Right lobe of liver (tissue), 6 donors: Measurements from ENCODE around the gene CCDC80. TPM values are rescaled to one million over a fixed set of nuclear protein-coding genes. Genes with fewer than 3 reads are reported as not detected.

ENCODE experiments used
- ATAC-seq, 4 donors: fragments of 200-7000 bp; cut with Tn5 transposase; one replicate each; pipeline ENCODE4 v1.9.1; 2020; ENCODE audit warnings: mild to moderate bottlenecking in 4 of 4, moderate library complexity in 4 of 4
- DNase-seq, 3 donors: peaks; one replicate each; pipeline ENCODE4 v3.0.0-alpha.2; 2020
- H3K27ac ChIP-seq, 3 donors: fragments of 200-600 bp; one replicate each; pipeline ENCODE4 v1.8.0; 2022
- H3K27me3 ChIP-seq, 2 donors: fragments of 200-600 bp; one replicate each; pipeline ENCODE4 v1.8.0; 2022
- H3K36me3 ChIP-seq, 4 donors: fragments of 200-600 bp; sonication (generic) in 1 of 4; one replicate each; pipeline versions ENCODE4 v1.5.1 to v1.8.0; 2017 to 2022; ENCODE audit warnings: control low read depth in 1 of 4
- H3K4me1 ChIP-seq, 4 donors: fragments of 200-600 bp; sonication (generic) in 1 of 4; one replicate each; pipeline versions ENCODE4 v1.5.1 to v1.8.0; 2017 to 2022; ENCODE audit warnings: control low read depth in 1 of 4
- H3K4me3 ChIP-seq, 3 donors: fragments of 200-600 bp; one replicate each; pipeline ENCODE4 v1.8.0; 2022
- H3K9me3 ChIP-seq, 4 donors: fragments of 200-600 bp; sonication (generic) in 1 of 4; one replicate each; pipeline versions ENCODE4 v1.5.1 to v1.8.0; 2017 to 2022; ENCODE audit warnings: control low read depth in 1 of 4
- POLR2A ChIP-seq: fragments of 450-650 bp; IDR thresholded peaks from one replicate; pipeline ENCODE4 v1.6.1; 2017; ENCODE audit warnings: antibody characterized with exemption, mild to moderate bottlenecking
- WGBS: methylation state at CpG from one replicate; pipeline ENCODE4 v1.1.6; 2018; ENCODE audit warnings: low coverage, low lambda C conversion rate; ENCODE audit not compliant: insufficient coverage; ENCODE audit errors: missing lambda C conversion rate; 5-methylcytosine and 5-hydroxymethylcytosine counted together
- intact Hi-C, 2 donors: fragments of 100-400 bp; cut with DNase I; formaldehyde crosslinking; loops; one replicate each; pipeline versions ENCODE4 v1.11.2 to v1.14.1; 2022
- total RNA-seq, 6 experiments: library from RNA; depleted of rRNA in 2 of 6; stranded (reverse); fragments of >200 nt in 2 of 6; fragmentation: NEBNext Ultra II Directional in 3 of 6; extraction: Animal tissue kit (Norgen Biotek cat#: 25700) in 3 of 6; gene quantifications; one replicate each; pipeline versions ENCODE4 v1.1.0 to v1.2.4, GENCODE V29; 2016 to 2023
- TF ChIP-seq, protein P1 (sequence below), 4 donors: fragments of 200-600 bp in 3 of 4; fragments of 450-650 bp in 1 of 4; IDR thresholded peaks; one replicate each; pipeline versions ENCODE4 v1.5.1 to v1.8.0; 2016 to 2022; ENCODE audit warnings: antibody characterized with exemption in 4 of 4, mild to moderate bottlenecking in 2 of 4
- donor health status: DM: no; HTN: yes; CAD: no.
- donor health status: DM: no; HTN: no; CAD: no.
- donor health status: DM: no; HTN: no; CAD: no.
- donor health status: DM: no; HTN: yes; CAD: no.
- donor health status: DM: no; HTN: yes; CAD: no.

CCDC80 gene
- total RNA-seq, 6 experiments from 2014 or later, result 0.55 to 5.8 (median 1.3) TPM

DNA sequence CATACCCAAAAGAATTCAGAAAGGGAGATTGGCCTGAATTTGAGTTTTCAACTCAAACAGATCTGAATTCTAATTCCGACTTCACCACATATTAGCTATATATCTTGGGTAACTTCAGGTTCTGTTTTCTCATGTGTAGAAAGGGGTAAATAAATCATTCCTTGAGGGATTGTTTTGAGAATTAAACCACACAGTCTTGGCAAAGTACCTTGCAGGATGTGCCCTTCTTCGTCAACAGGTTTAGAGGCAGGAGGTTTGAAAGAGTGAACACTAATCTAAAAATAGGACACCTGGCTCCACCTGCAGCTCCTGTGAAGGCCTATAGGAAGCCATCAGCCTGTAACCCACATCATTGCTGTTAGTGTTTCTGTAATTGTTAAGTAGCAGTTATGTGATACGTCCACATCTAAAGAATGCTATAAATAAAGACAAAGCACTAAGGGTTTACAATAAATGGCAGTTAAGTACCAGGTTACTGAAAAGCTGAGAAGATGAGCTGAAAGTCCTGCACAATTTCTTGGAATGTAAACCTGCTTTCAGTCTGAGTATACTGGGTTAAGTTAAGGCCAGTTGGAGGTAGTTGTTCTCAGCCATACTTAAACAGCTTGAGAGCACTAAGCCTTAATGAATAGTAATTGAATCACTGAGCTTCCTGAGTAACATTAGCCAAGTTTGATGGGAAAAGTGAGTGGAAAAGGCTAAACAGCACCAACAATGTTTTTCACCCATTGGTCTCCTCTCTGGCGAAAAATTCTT is 6.0 kb downstream of the CCDC80 start:
- no peak for DNase-seq
- 72% methylated on average over 4 of the region's 4 CpGs for WGBS

DNA sequence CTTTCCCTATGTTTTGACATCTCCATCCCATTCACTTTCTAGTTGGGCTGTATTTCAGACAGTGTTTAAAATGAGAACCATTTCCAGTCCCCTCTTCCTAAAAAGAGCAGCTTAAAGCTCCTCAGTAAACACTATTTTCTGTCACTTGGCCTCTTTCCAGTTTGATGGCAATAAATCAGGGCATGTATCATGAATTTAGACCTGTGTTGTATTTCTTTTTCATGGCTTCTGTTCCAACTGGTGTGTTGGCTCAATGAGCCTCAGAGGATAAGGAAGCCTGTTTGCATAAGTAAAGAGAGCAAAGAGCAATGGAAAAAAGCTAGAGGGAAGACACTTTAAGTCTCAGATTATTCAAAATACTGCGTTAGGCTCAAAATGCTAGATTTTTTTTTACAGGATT is 7.2 kb downstream of the CCDC80 start:
- Histone ChIP-seq H3K27ac (no peak overlapping the region), H3K4me1 (no peaks in the 10 kb centered on the region)

More for the DNA sequence above, 6.0 kb downstream of the CCDC80 start:
- Histone ChIP-seq H3K4me1 (no peaks in the 10 kb centered on the region), H3K27me3 (no peaks in the 10 kb centered on the region), H3K36me3 (no peaks in the 10 kb centered on the region), H3K4me3 (no peak overlapping the region), H3K27ac (no peak overlapping the region), H3K9me3 (no peaks in the 10 kb centered on the region)
- intact Hi-C loops, result no loop called here
- TF ChIP-seq, protein P1, sequence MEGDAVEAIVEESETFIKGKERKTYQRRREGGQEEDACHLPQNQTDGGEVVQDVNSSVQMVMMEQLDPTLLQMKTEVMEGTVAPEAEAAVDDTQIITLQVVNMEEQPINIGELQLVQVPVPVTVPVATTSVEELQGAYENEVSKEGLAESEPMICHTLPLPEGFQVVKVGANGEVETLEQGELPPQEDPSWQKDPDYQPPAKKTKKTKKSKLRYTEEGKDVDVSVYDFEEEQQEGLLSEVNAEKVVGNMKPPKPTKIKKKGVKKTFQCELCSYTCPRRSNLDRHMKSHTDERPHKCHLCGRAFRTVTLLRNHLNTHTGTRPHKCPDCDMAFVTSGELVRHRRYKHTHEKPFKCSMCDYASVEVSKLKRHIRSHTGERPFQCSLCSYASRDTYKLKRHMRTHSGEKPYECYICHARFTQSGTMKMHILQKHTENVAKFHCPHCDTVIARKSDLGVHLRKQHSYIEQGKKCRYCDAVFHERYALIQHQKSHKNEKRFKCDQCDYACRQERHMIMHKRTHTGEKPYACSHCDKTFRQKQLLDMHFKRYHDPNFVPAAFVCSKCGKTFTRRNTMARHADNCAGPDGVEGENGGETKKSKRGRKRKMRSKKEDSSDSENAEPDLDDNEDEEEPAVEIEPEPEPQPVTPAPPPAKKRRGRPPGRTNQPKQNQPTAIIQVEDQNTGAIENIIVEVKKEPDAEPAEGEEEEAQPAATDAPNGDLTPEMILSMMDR (IDR thresholded peaks at IDR 0.05), result no peak
- no peak for TF ChIP-seq POLR2A
- ATAC-seq, result no peak

DNA sequence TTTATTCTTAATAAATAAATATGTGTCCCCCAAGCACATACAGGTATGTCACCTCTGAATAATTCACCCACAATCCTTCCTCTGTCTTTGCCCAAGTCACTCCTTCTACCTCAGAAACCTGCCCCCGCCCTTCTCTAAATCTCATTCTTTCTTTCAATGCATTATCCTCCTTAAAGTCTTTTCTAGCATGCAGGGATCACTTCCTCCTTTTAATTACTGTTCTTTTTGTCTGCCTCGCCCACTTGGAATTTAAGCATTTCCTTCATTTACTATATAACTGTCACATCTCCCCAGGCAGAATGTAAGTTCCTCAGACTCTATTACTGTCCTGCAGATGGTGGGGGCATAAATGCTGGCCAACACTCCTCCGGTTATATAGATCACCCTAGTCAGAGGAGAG is 7.8 kb downstream of the CCDC80 start:
- Histone ChIP-seq H3K4me1 (no peaks in the 10 kb centered on the region), H3K9me3 (no peaks in the 10 kb centered on the region), H3K27me3 (no peaks in the 10 kb centered on the region), H3K4me3 (no peak overlapping the region), H3K36me3 (no peaks in the 10 kb centered on the region), H3K27ac (no peak overlapping the region)
- DNase-seq (no peak), ATAC-seq (no peak)
- TF ChIP-seq, protein P1 (IDR thresholded peaks at IDR 0.05), result no peak
- no peak for TF ChIP-seq POLR2A
- intact Hi-C loops, result no loop called here
- WGBS, result 47% methylated on average over 3 of the region's 3 CpGs

More for the DNA sequence above, 7.2 kb downstream of the CCDC80 start:
- Histone ChIP-seq H3K27me3 (no peaks in the 10 kb centered on the region), H3K36me3 (no peaks in the 10 kb centered on the region), H3K4me3 (no peak overlapping the region), H3K9me3 (no peaks in the 10 kb centered on the region)
- ATAC-seq (no peak), DNase-seq (no peak)
- intact Hi-C loops, result no loop called here
- WGBS, result 48% methylated on average over 1 of the region's 1 CpG
- TF ChIP-seq POLR2A, result no peak
- TF ChIP-seq, protein P1 (IDR thresholded peaks at IDR 0.05), result no peak

DNA sequence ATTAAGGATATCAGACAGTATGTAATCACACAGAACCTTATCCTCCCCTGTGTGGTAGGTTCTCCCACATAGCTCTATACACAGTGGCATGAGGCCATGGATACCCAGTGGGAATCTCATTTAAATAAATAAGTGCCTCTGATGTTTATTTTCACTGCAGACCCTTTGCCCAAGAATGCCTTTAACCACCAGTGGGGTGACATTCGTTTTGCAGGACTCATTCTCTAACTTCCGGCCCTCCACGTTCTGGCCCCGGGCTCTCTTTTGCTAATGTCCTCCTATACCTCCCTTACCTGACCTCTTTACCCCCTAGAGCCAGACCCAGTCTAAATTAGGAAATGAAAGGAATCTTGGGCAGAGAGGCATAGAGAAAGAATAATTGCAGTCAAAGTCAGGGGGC is 8.3 kb downstream of the CCDC80 start:
- intact Hi-C loops, result no loop called here
- TF ChIP-seq, protein P1 (IDR thresholded peaks at IDR 0.05), result no peak
- no peak for TF ChIP-seq POLR2A
- H3K36me3 ChIP-seq, result no peaks in the 10 kb centered on the region
- no peak for DNase-seq
- no peaks in the 10 kb centered on the region for H3K27me3 ChIP-seq
- H3K9me3 ChIP-seq, result no peaks in the 10 kb centered on the region
- H3K4me1 ChIP-seq, result no peaks in the 10 kb centered on the region
- 48% methylated on average over 4 of the region's 4 CpGs for WGBS
- no peak overlapping the region for H3K4me3 ChIP-seq
- H3K27ac ChIP-seq, result no peak overlapping the region
- no peak for ATAC-seq
